Posterior cingulate gyrus (tissue), 11 donors: ENCODE data around the gene A4GNT.
"Not testable (repeated sequence)": the region's sequence is repeated elsewhere in the genome, so short reads cannot be mapped to it uniquely, and the experiment has no call there.

Experiments
- DNase-seq, 10 donors: peaks; one replicate each; pipeline versions ENCODE4 v3.0.0 to v3.0.0-alpha.2; 2020 to 2021; ENCODE audit warnings: mixed read lengths in 3 of 10
- intact Hi-C: fragments of 100-400 bp; cut with DNase I; formaldehyde crosslinking; loops from one replicate; pipeline ENCODE4 v1.15.1; 2023

The A4GNT gene

DNA sequence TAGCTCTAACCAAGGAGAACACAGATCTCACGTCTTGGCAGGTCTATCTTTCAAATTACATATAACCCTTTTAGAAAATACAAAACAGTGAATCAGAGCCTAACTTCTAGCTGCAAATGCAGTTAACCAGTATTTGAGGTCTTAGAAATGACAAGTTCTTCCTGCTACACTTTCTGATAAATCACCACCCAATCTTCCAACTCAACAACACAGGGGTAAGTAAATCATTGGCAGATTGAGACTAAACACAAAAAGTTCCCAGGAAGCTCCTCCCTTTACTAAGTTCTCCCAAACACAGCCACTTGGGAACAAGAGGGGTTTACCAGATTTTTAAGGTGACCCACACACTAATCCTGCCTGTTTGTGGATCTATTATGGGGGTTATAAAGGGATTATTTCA, at the start of gene A4GNT:
Gene A4GNT, minus strand, starts transcription at position 152 of the 400 bp plus-strand sequence. CDS start 1,134 bp downstream, outside the sequence.
- DNase-seq, result no peak
- intact Hi-C loops, result no loop called here

DNA sequence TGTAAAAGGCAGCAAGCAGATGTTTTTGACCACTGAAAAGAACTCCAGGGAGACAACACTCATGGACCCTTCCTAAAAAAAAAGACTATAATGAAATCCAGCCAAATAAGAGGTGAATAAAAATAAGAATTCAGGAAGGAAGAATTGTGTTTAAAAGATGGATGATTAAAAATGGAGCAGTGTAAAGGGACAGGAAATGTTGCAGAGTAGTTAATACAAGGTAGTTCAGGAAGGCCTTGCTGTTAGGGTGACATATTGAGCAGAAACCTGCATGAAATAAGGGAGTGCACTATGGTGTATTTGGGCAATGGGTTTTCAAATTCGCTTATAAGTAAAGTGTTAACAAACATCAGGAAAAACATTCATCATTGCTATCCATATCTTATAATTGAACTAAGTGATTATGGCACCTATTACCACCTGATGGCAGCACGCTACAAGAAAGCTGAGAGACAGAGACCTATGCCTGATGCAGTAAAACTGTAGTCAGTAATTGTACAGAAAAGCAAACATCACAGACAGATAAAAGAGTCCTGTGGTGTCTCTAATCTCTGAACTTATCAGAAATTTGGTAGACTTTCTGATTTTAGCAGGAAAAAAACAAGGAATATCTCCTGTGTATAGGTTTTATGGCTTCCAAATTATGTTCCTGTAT, 48.3 kb upstream of the A4GNT start:
- DNase-seq, result peak in 2 of 10 donors; percentile 13 to 34
- intact Hi-C loops, result loop anchor here (10.0 kb wide), 2 partner anchors 124 to 164 kb away; partner anchors contain the start of gene MRAS

DNA sequence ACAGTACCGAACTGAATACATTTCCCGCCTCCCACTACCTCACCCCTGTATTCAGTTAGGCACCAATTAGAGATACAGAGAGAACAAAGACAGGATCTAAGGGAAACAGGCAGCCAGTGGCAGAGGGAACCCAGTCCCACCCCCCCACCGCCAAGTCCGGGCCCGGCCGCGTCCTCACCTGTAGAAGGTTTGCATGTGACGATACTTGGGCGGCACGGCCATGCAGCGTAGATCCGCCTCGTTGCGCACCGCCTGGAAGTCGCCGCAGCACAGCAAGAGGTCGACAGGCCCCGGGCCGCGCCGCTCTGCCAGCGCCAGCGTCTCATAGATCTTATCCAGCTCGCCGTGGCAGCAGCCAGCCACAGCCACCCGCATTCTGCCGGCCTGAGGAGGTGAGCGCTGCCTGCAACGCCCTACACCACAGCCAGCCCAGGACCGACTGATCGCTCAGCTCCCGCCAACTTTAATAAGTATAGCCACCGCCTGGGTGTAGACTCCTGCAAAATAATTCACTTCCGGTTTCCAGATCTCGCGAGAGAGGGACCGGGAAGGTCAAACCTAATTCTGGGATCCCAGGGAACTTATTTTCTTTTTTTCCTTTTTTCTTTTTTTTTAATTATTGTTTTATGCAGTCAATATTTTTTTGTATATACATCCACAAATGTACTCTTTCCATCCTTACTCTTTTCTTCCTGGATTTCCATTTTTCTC, 42.4 kb upstream of the A4GNT start, which contains the start of gene DBR1:
Gene DBR1, minus strand, starts transcription at position 501 of the 711 bp plus-strand sequence. Its CDS starts 126 bp downstream, at position 375.
- peak; percentile 26 to 93 (median 60) for DNase-seq
- intact Hi-C loops, result no loop called here

DNA sequence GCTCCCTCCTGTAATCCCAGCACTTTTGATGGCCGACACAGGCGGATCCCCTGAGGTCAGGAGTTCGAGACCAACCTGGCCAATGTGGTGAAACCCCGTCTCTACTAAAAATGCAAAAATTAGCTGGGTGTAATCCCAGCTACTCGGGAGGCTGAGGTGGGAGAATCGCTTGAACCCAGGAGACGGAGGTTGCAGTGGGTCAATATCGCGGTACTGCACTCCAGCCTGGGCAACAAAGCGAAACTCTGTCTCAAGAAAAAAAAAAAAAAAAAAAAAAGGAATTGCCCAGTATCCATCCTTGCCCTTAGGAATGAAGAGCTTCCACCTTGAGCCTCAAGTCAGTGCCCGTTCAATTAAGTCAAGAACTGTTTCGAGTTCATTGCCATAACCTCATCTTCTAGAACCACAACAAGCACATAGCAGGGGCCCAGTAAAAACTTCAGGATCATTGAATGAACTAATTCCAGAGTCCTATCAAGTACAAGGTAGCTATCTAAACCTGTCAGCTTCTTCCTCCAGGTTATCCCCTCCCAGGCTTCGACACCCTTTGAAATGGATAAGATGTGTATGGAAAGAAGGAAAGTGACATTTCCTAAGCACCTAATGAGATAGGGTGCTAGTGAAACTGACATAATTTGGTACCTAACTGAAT, 41.7 kb upstream of the A4GNT start:
- no peak for DNase-seq
- intact Hi-C loops, result no loop called here

DNA sequence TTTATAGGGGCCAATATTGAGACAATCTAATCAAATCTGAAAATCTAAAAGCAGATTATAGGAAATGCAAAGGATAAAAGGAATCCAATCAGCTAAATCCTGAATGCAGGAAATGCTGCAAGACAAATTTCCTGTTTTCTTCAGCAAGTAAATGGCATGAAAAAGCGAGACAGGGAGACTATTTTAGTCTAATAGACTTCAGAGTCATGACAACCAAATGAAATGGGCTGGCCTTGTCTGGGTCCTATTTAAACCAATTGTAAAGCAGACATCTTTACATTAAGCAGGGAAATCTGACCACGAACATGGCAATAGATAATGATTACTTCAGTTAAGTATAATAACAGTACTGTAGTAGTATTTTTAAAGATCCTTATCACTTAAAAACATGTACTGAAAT, 40.4 kb upstream of the A4GNT start:
- intact Hi-C loops, result no loop called here
- no peak for DNase-seq

DNA sequence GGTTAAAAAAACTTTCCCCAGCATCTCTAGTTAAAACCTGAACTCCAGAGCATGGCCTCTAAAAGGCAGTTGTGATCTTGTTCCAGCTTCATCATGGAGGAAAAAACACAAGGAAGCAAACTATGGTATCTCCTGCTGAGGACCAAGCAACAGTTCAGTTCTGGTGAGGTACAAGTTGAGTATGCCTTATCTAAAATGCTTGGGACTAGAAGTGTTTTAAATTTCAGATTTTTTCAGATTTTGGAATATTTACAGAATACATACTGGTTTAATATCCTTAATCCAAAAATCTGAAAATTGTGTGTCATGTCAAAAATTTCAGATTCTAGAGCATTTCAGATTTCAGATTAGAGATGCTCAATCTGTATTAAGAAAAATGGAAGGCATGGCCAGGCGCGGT, 32.9 kb upstream of the A4GNT start:
- no peak for DNase-seq
- intact Hi-C loops, result no loop called here

DNA sequence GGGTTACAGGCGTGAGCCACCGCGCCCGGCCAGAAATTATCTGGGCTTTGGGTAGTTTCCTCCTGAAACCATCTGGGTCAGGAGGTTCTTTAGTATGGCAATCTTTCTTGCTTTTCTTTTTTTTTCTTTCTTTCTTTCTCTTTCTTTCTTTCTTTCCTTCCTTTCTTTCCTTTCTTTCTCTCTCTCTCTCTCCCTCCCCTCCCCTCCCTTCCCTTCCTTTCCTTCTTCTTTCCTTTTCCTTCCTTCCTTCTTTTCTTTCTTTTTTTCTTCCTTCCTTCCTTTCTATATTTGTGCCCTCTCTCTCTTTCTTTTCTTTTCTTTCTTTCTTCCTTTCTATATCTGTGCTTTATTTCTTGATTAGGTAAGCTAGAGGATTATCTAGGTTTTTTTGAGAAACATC, 25.6 kb upstream of the A4GNT start:
- intact Hi-C loops, result no loop called here
- DNase-seq, result no peak

DNA sequence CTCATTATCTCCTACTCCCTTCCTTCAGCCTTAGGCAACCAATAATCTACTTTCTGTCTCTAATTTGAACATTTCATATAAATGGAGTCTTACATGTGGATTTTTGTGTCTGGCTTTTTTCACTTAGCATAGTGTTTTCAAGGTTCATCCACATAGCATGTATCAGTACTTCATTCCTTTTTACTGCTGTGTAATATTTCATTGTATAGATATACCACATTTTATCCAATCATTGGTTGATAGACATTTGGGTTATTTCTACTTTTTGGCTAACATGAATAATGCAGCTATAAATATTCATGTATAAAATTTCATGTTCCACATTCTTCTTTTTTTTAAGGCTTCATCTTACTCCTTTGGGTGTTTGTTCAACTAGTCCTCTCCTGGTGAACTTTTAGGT, 22.3 kb upstream of the A4GNT start:
- no peak for DNase-seq
- intact Hi-C loops, result no loop called here

DNA sequence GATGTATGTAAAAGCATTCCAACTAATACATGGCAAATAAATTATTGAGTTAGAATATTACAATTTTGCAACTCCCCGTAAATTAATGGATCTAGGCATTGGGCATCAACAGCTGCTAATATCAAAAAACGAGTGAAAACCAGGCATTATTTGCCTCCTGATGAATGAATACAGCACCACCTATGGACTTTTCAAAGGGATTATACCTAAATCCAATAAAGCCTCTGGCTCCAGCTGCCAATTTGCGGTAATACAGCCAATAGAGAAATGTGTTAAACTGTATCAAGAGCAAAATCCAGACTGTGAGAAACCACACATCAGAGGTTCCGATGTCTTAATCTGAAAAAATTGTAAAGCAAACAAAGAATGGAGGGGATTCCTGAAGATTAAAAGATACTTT, 16.3 kb upstream of the A4GNT start:
- intact Hi-C loops, result no loop called here
- no peak for DNase-seq

DNA sequence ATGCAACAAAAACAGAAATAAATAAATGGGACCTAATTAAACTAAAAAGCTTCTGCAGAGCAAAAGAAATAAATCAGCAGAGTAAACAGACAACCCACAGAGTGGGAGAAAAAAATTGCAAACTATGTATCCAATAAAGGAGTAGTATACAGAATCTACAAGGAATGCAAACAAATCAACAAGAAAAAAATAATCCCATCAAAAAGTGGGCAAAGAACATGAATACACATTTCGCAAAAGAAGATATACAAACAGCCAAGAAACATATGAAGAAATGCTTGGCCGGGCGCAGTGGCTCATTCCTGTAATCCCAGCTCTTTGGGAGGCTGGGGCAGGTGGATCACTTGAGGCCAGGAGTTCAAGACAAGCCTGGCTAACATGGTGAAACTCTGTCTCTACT, 10.0 kb upstream of the A4GNT start:
- DNase-seq, intact Hi-C loops: not testable (repeated sequence)

DNA sequence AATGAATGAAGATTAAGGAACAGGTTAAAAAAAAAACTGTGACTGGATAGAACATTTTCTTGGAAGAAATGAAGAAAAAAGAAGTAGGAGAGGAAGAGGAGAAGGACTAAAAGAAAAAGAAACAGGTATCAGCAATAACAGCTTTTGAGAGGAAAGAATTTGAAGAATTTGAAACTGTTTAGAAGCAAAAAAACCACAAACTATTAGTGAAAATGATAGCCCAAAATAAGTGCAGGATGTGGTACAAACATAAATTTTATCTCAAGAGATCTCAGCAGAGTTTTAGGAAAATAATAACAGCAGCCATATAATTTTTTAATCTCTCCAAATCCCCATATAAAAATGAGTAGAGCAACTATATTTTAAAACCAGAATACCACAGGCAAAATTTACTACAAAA, 8.8 kb upstream of the A4GNT start:
- intact Hi-C loops, result no loop called here
- no peak for DNase-seq

DNA sequence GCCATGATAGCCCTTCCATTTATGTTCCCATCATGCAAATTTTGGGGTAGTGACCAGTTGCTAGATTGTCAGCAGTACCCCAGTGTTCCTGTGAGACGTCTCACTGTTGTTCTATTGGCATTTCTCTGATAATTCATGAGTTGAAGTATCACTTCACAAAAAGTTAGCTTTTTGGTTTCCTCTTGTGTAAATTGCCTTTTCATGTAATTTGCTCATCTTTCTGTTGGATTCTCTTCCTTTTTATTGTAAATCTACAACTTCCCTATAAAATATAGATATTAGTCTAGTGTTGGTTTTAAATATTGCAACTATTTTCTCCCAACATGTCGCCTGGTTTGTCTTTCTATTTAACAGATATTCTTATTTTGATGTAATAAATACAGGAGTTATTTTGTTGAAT, 7.5 kb upstream of the A4GNT start:
- no peak for DNase-seq
- intact Hi-C loops, result no loop called here

DNA sequence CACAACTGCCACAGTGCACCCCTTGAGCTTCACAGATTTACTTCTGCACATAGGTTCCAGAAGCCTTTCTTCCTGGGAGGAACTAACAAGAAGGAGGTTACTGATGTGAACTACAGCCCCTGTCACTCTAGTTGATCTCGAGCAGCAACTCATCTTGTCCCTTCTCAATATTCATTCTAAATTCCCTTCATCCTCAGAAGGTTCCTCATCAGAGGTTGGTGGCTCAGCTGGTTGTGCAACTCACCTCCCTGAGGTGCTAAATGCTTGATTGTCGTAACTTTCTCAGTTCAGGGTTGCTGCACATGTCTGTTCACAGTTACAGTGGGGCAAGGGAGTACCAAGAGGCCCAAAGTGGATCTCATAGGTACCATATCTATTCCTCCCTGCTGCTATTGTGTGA, 5.7 kb upstream of the A4GNT start:
- intact Hi-C loops, result no loop called here
- no peak for DNase-seq

DNA sequence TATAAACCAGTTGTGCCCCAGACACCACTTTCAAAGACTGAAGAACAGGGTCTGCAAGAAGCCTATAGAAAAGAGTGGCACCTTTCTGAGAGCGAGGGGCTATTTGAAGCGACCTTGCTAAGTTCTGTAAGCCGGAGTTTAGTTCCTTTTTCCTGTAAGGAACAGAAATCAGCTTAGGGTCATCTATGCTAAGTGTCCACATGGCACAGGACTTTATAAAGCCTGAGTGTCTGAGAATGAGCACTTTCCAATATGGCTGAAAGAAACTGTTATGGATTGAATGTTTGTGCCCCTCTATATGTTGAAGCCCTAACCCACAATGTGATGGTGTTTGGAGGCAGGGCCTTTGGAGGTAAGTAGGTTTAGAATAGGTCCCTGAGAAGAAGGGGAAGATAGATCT, 4.0 kb upstream of the A4GNT start:
- intact Hi-C loops, result no loop called here
- DNase-seq, result no peak

DNA sequence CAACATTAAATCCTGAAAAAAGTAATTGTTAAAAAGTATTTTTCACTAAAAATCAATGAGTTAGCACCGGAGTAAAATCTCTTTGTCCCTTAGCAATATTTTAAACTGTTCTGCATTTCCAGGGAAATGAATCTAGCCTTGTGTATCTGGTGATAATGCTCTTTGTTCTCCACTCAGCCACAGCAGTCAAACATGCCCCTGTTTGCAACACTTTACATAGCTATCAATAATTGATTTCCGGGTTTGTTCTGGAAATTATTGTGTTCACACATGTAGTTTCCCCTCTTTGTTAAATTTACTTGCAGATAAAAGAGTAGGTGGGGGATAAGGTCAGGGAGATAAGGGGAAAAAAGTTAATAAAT, 3.6 kb upstream of the A4GNT start:
- intact Hi-C loops, result no loop called here
- no peak for DNase-seq

DNA sequence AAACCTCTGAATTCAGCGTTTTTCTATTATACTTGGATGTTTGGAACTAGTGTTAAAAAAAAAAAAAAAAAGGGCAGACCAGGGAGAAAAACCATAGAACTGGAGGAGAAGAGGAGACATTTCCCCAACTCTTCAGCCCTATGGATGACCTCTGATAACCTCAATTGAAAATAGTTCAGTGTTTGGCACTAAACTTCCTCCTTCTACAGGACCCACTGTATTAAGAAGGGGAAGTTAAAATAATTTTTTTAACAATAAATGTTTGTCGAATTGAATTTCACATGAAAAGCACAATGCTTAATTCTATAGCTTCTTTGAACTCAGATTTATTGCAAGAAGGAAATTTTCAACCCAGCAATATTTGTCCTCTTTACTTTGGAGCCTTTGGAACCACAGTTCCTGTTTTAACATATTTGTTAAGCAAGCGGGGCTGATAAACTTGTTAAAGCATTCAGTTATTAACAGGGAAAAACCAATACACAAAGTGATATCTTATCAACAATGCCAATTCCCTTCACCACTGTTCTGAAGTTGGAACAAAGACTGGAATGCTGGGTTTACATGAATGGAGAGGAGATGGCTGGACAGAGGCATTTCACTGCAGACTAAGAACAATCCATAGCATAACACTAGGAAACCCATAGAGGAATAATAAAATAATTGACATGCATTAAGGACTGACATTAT, 3.1 kb upstream of the A4GNT start:
- DNase-seq, result no peak
- intact Hi-C loops, result no loop called here

DNA sequence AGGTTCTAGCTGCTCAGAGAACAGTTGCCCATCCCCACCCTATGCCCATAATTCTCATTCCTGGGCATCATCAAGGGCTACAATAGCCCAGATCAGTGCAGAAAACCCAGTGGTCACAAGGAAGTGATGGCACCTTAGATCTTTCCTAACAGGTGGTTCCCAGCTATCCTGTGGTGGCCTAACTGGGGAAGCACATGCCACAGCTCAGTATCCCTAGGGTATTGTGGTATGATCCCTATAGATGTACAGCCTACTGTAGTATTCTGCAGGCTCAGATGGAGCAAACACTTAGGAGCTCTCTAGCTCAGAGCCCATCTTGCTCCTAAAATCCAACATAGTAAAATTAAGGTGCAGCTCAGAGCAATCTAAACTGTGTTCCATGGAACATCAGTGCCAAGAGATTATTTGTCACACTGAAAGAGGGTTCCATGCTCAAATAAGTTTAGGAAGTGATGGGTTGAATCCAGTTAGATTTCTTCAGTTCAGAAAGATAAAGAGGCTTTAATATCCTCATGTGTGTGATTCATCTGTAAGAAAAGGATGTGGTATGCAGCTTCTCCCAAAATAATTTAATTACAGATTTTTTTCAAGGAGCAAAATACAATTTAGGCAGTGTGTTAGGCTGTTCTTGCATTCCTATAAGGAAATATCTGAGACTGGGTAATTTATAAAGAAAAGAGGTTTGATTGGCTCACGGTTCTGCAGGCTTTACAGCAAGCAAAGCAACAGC, 4.4 kb downstream of the A4GNT start:
- DNase-seq, result no peak
- intact Hi-C loops, result no loop called here

DNA sequence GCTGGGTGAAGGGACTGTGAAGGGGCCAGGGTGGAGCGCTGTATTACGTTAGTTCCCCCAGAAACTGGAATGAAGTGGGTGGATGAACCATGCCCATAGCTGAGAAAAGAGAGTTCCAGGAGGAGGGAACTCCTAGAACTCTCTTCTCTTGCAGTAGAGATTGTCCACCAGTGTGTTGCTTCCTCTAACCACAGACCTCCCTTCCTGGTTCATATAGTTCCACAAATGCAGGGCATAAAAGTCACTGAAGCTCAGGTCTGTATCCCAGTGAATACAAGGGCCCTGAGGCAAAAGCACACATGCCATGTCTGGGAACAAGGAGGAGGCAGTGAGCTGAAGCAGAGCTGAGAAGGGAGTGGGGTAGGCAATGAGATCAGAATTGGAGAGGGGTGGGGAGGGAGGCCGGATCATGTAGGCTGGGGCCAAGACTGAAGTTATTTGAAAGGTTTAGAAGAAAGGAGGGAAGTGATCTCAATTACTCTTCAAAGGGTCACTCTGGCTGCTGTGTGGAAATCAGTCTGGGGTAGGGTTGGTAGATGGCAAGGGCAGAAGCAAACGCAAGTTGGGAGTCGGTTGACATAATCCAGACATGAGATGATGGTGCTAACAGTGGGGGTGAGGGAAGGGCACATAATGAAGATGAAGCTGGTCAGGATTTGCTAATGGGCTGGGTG, 6.5 kb downstream of the A4GNT start:
- intact Hi-C loops, result no loop called here
- DNase-seq, result no peak

DNA sequence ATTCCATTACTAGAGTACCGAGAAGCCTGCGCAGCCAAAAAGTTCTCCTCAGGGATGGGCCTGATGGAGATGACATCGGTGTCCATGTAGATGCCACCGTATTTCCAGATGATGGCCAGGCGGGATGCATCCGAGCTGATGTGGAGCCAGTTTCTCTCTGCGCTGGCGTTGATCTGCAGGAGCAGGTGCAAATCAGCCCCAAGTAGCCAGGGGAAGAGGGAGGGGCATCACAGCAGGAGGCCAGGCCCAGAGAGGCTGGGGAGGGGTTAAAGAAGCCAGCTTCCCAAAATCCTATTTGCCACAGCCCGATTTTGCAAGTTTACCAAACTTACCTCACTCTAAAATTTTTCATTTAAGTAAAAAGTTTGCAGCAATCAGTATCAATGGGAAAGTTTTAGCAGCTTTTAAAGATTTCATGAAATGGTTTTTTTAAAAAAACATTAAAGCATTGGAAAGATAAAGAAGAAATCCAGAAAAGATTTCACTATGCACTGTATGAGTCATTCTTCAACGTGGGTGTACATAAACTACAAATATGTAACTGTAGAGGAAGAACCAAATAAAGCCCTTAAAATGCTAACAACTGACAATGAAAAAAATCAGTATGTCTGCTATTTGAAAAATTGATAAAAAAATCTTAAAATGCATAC, 7.4 kb downstream of the A4GNT start:
- intact Hi-C loops, result no loop called here
- no peak for DNase-seq

DNA sequence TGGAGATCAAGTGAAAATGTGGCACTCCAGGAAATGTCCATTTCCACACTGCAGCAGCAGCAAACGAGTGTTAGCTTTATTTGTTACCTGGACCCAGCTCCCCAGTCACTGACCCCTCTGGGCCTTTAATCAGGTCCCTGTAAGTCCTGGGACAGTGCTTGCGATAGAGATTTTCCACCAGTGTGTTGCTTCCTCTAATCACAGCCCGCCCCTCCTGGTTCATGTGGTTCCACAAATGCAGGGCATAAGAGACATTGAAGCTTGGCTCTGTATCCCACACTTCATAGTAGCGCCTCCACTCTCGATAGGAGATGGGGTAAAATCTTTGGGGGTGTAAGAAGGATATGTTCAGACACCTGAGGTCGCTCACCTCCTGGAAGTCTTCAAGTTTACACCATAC, 8.0 kb downstream of the A4GNT start:
- no peak for DNase-seq
- intact Hi-C loops, result no loop called here
